Ovary (tissue), 3 donors: ENCODE measurements around the gene CALD1.

Source experiments
- CTCF ChIP-seq, 3 donors: fragments of 450-650 bp in 2 of 3; fragments of 200-600 bp in 1 of 3; IDR thresholded peaks; one replicate each; pipeline versions ENCODE4 v1.5.1 to v1.8.0; 2016 to 2022; ENCODE audit warnings: antibody characterized with exemption in 3 of 3, mild to moderate bottlenecking in 1 of 3
- EP300 ChIP-seq: sonication (generic); formaldehyde crosslinking; IDR thresholded peaks from one replicate; pipeline ENCODE4 v1.6.1; 2017; ENCODE audit warnings: antibody characterized with exemption
- donor health status: DM: no; HTN: no; CAD: no.

- no peak for TF ChIP-seq EP300
- TF ChIP-seq CTCF (IDR thresholded peaks at IDR 0.05) = no peak
These were observed 128.2 kb downstream of the CALD1 start for GRCh38 chr7:134907639-134908038.
